Osteocyte (in vitro differentiated cells): ENCODE results near the gene SNX3. TPM values are rescaled to one million over a fixed set of nuclear protein-coding genes. Genes with fewer than 3 reads are reported as not detected.

Experiments
- DNase-seq: peaks from one replicate; pipeline ENCODE4 v3.0.0; 2021; ENCODE audit warnings: mixed read lengths; ENCODE audit not compliant: unreplicated experiment; ENCODE audit errors: extremely low spot score
- H3K27ac Mint-ChIP-seq: one replicate; pipeline ENCODE4 v1.8.0; 2021; ENCODE audit warnings: mild to moderate bottlenecking, mixed read lengths; ENCODE audit not compliant: unreplicated experiment
- H3K27me3 Mint-ChIP-seq: one replicate; pipeline ENCODE4 v1.8.0; 2021; ENCODE audit warnings: mixed read lengths; ENCODE audit not compliant: unreplicated experiment
- H3K36me3 Mint-ChIP-seq: one replicate; pipeline ENCODE4 v1.8.0; 2021; ENCODE audit warnings: mixed read lengths; ENCODE audit not compliant: unreplicated experiment
- H3K4me1 Mint-ChIP-seq: one replicate; pipeline ENCODE4 v1.8.0; 2021; ENCODE audit warnings: mixed read lengths; ENCODE audit not compliant: unreplicated experiment
- H3K4me3 Mint-ChIP-seq: one replicate; pipeline ENCODE4 v1.8.0; 2021; ENCODE audit warnings: mild to moderate bottlenecking, moderate library complexity, mixed read lengths; ENCODE audit not compliant: unreplicated experiment
- H3K9me3 Mint-ChIP-seq: one replicate; pipeline ENCODE4 v1.8.0; 2021; ENCODE audit warnings: mixed read lengths; ENCODE audit not compliant: unreplicated experiment
- total RNA-seq: library from RNA; stranded (reverse); gene quantifications from 2 replicates; pipeline ENCODE4 v1.2.1, GENCODE V29; 2021
- TF ChIP-seq, protein P1 (sequence below): fragments of 200-600 bp; sonication (generic); IDR thresholded peaks from 2 replicates; pipeline ENCODE4 v1.5.0; 2021; ENCODE audit warnings: antibody characterized with exemption, mild to moderate bottlenecking, moderate library complexity

SNX3 gene
- total RNA-seq, 1 donor from 2014 or later, result 171 TPM

DNA sequence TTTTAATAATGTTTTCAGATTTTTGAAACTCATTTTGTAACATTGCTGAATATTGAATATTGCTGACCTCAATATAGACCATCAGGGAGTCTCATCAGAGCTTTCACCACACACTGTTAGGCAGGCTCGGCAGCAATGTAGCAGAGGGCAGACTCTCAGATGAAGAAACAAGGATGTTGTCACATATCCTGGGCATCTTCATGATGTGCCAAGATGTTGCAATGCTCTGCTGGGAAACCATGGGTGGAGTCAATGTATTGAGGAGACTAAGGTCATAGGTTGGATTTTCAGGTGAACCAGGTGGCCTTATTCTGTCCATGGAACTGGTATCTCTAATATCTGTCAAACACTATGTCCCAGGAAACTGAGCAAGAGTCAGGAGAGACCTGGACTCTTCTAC lies 67.7 kb downstream of the SNX3 start:
- Mint-ChIP-seq H3K27ac (no peak overlapping the region), H3K4me1 (no peaks in the 10 kb centered on the region), H3K27me3 (peaks cover 52% of the 10 kb centered on the region), H3K9me3 (no peaks in the 10 kb centered on the region), H3K36me3 (peaks cover under 1% of the 10 kb centered on the region), H3K4me3 (no peak overlapping the region)
- DNase-seq, result peak; percentile 51
- TF ChIP-seq, protein P1, sequence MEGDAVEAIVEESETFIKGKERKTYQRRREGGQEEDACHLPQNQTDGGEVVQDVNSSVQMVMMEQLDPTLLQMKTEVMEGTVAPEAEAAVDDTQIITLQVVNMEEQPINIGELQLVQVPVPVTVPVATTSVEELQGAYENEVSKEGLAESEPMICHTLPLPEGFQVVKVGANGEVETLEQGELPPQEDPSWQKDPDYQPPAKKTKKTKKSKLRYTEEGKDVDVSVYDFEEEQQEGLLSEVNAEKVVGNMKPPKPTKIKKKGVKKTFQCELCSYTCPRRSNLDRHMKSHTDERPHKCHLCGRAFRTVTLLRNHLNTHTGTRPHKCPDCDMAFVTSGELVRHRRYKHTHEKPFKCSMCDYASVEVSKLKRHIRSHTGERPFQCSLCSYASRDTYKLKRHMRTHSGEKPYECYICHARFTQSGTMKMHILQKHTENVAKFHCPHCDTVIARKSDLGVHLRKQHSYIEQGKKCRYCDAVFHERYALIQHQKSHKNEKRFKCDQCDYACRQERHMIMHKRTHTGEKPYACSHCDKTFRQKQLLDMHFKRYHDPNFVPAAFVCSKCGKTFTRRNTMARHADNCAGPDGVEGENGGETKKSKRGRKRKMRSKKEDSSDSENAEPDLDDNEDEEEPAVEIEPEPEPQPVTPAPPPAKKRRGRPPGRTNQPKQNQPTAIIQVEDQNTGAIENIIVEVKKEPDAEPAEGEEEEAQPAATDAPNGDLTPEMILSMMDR, result no peak

DNA sequence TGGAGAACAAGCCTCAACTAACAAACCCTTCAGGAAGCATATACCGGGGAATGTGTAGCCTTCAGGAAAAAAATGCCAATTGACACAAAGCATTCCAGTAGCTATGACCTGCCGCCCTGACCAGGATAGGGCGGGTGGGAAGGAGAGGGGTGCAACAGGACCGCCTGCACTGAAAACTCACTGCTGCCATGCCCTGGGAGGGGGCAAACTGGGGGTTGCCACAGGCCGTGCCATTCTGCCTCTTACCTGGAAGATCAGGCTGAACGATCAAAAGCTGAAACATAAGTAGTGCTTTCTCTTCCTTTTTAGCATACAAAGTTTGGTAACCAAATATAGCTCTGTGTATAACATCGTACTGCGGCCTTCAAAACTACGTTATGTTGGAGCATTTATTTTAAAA lies 73.3 kb downstream of the SNX3 start:
- peaks cover 68% of the 10 kb centered on the region for H3K27me3 Mint-ChIP-seq
- no peak overlapping the region for H3K4me3 Mint-ChIP-seq
- no peak overlapping the region for H3K27ac Mint-ChIP-seq

DNA sequence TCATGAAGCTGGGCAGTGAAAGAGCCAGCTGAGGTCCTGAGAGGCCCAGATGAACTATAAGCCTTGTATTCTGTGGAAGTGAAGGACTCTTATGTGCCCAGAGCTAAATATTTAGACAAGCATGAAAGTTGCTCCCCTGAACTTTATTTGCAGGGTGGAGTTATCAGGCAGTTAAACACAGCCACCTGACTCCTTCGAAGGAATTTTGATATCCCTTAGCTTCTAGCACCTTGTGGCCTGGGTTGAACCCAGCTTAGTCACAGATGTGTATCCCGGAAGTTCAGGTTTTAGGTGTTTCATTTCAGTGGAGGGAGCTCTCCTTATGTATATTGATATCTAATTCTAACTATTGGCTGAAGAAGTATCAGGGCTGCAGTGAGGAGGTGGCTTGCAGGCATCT lies 74.6 kb downstream of the SNX3 start:
- TF ChIP-seq, protein P1, result no peak
- no peaks in the 10 kb centered on the region for H3K9me3 Mint-ChIP-seq
- H3K4me1 Mint-ChIP-seq, result no peaks in the 10 kb centered on the region
- no peak for DNase-seq
- no peaks in the 10 kb centered on the region for H3K36me3 Mint-ChIP-seq
- H3K4me3 Mint-ChIP-seq, result no peak overlapping the region
- H3K27ac Mint-ChIP-seq, result no peak overlapping the region
- peaks cover 69% of the 10 kb centered on the region for H3K27me3 Mint-ChIP-seq

More for the DNA sequence above, 73.3 kb downstream of the SNX3 start:
- no peaks in the 10 kb centered on the region for H3K36me3 Mint-ChIP-seq
- H3K9me3 Mint-ChIP-seq, result no peaks in the 10 kb centered on the region
- DNase-seq, result peak; percentile 70
- TF ChIP-seq, protein P1, result no peak
- no peaks in the 10 kb centered on the region for H3K4me1 Mint-ChIP-seq

DNA sequence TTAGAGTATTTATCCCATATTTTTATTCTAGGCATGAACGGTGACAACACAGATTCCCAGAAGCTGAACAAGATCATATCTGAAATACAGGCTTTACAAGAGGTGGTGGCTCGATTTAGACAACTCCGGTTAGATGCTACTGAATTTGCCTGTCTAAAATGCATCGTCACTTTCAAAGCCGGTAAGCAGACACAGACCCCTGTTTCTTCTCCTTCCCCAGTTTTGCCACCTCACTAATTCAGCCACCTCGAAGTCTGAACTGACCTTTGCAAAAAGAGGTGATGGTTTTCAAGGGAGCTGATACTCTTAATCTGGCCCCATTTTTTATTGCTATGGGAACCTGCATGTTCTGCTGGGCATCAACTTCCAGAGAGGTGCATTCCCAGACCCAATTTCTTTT lies 80.1 kb downstream of the SNX3 start:
- peaks cover 72% of the 10 kb centered on the region for H3K27me3 Mint-ChIP-seq
- no peak overlapping the region for H3K4me3 Mint-ChIP-seq
- H3K27ac Mint-ChIP-seq, result no peak overlapping the region
- H3K4me1 Mint-ChIP-seq, result peaks cover 8% of the 10 kb centered on the region
- DNase-seq, result no peak
- H3K36me3 Mint-ChIP-seq, result no peaks in the 10 kb centered on the region
- TF ChIP-seq, protein P1, result no peak
- H3K9me3 Mint-ChIP-seq, result no peaks in the 10 kb centered on the region

DNA sequence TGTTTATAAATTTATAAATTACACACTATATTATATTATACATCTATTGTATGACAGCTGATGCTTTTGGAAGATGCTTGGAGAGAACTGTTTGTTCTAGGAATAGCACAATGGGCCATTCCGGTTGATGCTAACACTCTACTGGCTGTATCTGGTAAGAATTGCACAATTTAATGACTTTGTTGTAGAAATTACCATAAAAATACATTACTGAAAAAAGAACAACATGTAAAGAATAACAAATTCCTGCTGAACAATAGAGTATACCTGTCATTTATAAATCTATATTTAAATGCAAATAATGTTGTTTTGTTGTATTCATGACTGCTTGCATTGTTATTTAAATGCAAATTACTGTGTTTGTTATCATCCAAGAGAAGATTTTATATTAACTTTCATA lies 80.6 kb downstream of the SNX3 start:
- Mint-ChIP-seq H3K36me3 (peaks cover under 1% of the 10 kb centered on the region), H3K27me3 (peaks cover 71% of the 10 kb centered on the region), H3K27ac (no peak overlapping the region), H3K9me3 (no peaks in the 10 kb centered on the region), H3K4me1 (peaks cover 13% of the 10 kb centered on the region), H3K4me3 (no peak overlapping the region)
- no peak for DNase-seq
- TF ChIP-seq, protein P1, result no peak
